ENCODE data around the gene SH3BP4.
A peak's percentile ranks its signal among the peaks of the same experiment; 100 is the strongest.

Gene SH3BP4

DNA sequence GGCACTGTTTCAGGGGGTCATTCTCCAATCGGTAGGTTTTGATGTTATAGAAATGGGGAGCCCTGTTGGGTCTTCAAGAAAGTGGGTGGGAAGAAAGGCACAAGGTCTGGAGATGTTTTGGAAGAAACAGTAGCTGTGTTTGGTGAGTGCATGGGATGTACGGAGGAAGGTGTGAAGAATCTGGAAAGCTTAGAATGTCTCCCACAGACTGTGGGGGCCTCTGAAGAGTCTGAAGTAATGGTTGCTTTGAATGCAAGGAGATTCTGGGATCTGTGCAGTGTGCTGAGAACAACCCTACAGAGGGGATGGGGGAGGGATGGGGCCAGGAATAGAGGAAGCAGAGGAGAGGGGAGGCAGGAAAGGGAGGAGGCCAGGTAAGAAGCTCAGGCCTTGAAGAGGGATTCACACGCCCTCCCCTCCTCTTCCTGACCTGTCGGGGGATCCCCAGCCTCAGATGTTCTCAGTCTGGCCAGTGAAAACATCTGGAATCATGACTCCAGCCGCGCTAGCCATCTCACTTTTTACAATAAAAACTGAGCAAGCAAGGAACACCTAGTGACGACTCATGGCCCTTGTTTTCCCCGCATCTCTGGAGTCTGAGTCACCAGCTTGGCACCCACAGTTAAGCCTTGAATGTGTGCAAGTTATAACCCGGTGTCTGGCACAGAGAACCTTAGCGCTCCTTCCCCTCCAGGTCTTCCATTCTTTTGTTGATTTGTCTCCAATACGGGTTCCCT, 74.2 kb downstream of the SH3BP4 start:
- TF ChIP-seq, protein P1, sequence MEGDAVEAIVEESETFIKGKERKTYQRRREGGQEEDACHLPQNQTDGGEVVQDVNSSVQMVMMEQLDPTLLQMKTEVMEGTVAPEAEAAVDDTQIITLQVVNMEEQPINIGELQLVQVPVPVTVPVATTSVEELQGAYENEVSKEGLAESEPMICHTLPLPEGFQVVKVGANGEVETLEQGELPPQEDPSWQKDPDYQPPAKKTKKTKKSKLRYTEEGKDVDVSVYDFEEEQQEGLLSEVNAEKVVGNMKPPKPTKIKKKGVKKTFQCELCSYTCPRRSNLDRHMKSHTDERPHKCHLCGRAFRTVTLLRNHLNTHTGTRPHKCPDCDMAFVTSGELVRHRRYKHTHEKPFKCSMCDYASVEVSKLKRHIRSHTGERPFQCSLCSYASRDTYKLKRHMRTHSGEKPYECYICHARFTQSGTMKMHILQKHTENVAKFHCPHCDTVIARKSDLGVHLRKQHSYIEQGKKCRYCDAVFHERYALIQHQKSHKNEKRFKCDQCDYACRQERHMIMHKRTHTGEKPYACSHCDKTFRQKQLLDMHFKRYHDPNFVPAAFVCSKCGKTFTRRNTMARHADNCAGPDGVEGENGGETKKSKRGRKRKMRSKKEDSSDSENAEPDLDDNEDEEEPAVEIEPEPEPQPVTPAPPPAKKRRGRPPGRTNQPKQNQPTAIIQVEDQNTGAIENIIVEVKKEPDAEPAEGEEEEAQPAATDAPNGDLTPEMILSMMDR (IDR thresholded peaks at IDR 0.05; ENCODE audit: control insufficient read depth, extremely low read depth, insufficient read depth): no peak

GRCh38 chr2:235026649-235027557, 75.1 kb downstream of the SH3BP4 start:
- TF ChIP-seq, protein P1 (IDR thresholded peaks at IDR 0.05; ENCODE audit: control insufficient read depth, extremely low read depth, insufficient read depth): no peak
- peak; percentile 95 for DNase-seq (ENCODE audit: low read depth)
- H3K4me3 ChIP-seq (ENCODE audit: low read depth, low read length): peak overlapping the region; percentile 0

More for the DNA sequence above, 74.2 kb downstream of the SH3BP4 start:
- H3K4me3 ChIP-seq (ENCODE audit: low read depth, low read length): no peak overlapping the region
- no peak for DNase-seq (ENCODE audit: low read depth)

- H3K4me3 ChIP-seq (ENCODE audit: low read depth, low read length): peak overlapping the region; percentile 0
- TF ChIP-seq, protein P1 (IDR thresholded peaks at IDR 0.05; ENCODE audit: control insufficient read depth, extremely low read depth, insufficient read depth): no peak
- DNase-seq (ENCODE audit: low read depth): no peak
Observed at GRCh38 chr2:235027558-235028214, 75.9 kb downstream of the SH3BP4 start.

GRCh38 chr2:235028646-235029045, 76.8 kb downstream of the SH3BP4 start:
- TF ChIP-seq, protein P1 (IDR thresholded peaks at IDR 0.05; ENCODE audit: control insufficient read depth, extremely low read depth, insufficient read depth): no peak
- DNase-seq (ENCODE audit: low read depth): no peak
- H3K4me3 ChIP-seq (ENCODE audit: low read depth, low read length): no peak overlapping the region

- DNase-seq (ENCODE audit: low read depth): no peak
- TF ChIP-seq, protein P1 (IDR thresholded peaks at IDR 0.05; ENCODE audit: control insufficient read depth, extremely low read depth, insufficient read depth): no peak
- no peak overlapping the region for H3K4me3 ChIP-seq (ENCODE audit: low read depth, low read length)
Observed at GRCh38 chr2:235029054-235029453, 77.2 kb downstream of the SH3BP4 start.

DNA sequence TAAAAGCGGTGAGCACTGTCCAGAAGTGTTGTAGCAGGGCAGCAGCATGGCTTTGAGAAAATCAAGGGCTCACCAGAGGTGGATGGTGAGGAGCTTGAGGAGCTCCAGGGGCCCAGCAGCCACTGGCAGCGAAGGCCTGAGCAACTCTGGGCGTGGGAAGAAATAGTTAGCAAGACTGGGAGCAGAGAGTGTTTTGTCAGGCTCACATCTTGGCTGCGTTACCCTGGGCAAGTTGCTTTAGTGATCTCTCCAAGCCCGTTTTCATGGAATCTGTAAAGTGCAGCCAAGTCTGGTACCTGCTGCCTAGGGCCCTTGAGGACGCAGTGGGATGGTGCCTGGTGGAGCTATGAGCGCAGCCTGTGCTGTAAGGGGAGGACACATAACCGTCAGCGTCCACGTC, 78.3 kb downstream of the SH3BP4 start:
- no peak for DNase-seq (ENCODE audit: low read depth)
- TF ChIP-seq, protein P1 (IDR thresholded peaks at IDR 0.05; ENCODE audit: control insufficient read depth, extremely low read depth, insufficient read depth): no peak
- H3K4me3 ChIP-seq (ENCODE audit: low read depth, low read length): no peak overlapping the region

All from LNCaP clone FGC (cell line).